ENCODE measurements around the gene EDEM3.

- no peak for TF ChIP-seq MAX (IDR thresholded peaks at IDR 0.05)
- no peak for TF ChIP-seq YY1 (IDR thresholded peaks at IDR 0.05)
- TF ChIP-seq, protein P1, sequence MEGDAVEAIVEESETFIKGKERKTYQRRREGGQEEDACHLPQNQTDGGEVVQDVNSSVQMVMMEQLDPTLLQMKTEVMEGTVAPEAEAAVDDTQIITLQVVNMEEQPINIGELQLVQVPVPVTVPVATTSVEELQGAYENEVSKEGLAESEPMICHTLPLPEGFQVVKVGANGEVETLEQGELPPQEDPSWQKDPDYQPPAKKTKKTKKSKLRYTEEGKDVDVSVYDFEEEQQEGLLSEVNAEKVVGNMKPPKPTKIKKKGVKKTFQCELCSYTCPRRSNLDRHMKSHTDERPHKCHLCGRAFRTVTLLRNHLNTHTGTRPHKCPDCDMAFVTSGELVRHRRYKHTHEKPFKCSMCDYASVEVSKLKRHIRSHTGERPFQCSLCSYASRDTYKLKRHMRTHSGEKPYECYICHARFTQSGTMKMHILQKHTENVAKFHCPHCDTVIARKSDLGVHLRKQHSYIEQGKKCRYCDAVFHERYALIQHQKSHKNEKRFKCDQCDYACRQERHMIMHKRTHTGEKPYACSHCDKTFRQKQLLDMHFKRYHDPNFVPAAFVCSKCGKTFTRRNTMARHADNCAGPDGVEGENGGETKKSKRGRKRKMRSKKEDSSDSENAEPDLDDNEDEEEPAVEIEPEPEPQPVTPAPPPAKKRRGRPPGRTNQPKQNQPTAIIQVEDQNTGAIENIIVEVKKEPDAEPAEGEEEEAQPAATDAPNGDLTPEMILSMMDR (IDR thresholded peaks at IDR 0.05; ENCODE audit: low read depth, low read length, missing input control) = no peak
- no peak for TF ChIP-seq TAF1 (conservative IDR thresholded peaks at IDR 0.05)
Measured at GRCh38 chr1:184685116-184685515, 69.5 kb downstream of the EDEM3 start.

Data from liver (tissue), 3 donors.